Upper lobe of left lung (tissue), 6 donors: Measurements from ENCODE around the gene PNLIPRP2. TPM values are rescaled to one million over a fixed set of nuclear protein-coding genes. Genes with fewer than 3 reads are reported as not detected.
A peak's percentile ranks its signal among the peaks of the same experiment; 100 is the strongest.

ENCODE experiments used
- ATAC-seq, 2 donors: fragments of 200-7000 bp; cut with Tn5 transposase; one replicate each; pipeline ENCODE4 v1.9.1; 2022; ENCODE audit warnings: mild to moderate bottlenecking in 2 of 2, moderate library complexity in 2 of 2; ENCODE audit not compliant: low FRiP score in 2 of 2
- DNase-seq, 2 donors: peaks; one replicate each; pipeline ENCODE4 v3.0.0-alpha.2; 2019 to 2020
- H3K27ac ChIP-seq, 4 donors: fragments of 200-600 bp; sonication (generic); one replicate each; pipeline ENCODE4 v1.5.1; 2016 to 2019
- H3K27me3 ChIP-seq, 4 donors: fragments of 200-600 bp; sonication (generic); one replicate each; pipeline ENCODE4 v1.5.1; 2017 to 2019
- H3K36me3 ChIP-seq, 4 donors: fragments of 200-600 bp; sonication (generic); one replicate each; pipeline ENCODE4 v1.5.1; 2016 to 2019
- H3K4me1 ChIP-seq, 4 donors: fragments of 200-600 bp; sonication (generic); one replicate each; pipeline ENCODE4 v1.5.1; 2018 to 2019
- H3K4me3 ChIP-seq, 4 donors: fragments of 200-600 bp; sonication (generic); one replicate each; pipeline ENCODE4 v1.5.1; 2017 to 2019; ENCODE audit warnings: mild to moderate bottlenecking in 2 of 4, moderate library complexity in 1 of 4
- H3K9me3 ChIP-seq, 4 donors: fragments of 200-600 bp; sonication (generic); one replicate each; pipeline ENCODE4 v1.5.1; 2018 to 2019
- EP300 ChIP-seq, 4 donors: sonication (generic); formaldehyde crosslinking; IDR thresholded peaks; one replicate each; pipeline ENCODE4 v1.5.1; 2017; ENCODE audit warnings: antibody characterized with exemption in 4 of 4, control low read depth in 2 of 4
- POLR2A ChIP-seq, 4 donors: fragments of 450-650 bp; IDR thresholded peaks; one replicate each; pipeline ENCODE4 v1.5.1; 2016 to 2017; ENCODE audit warnings: antibody characterized with exemption in 4 of 4, mild to moderate bottlenecking in 2 of 4
- POLR2AphosphoS5 ChIP-seq, 2 donors: sonication (generic); formaldehyde crosslinking; IDR thresholded peaks; one replicate each; pipeline ENCODE4 v1.5.1; 2017; ENCODE audit warnings: antibody characterized with exemption in 2 of 2
- WGBS, 2 donors: methylation state at CpG; one replicate each; pipeline ENCODE4 v1.1.5; 2017 to 2018; 5-methylcytosine and 5-hydroxymethylcytosine counted together
- total RNA-seq, 6 donors: library from RNA; depleted of rRNA in 4 of 6; stranded (reverse); fragments of >200 nt in 4 of 6; gene quantifications; one replicate each; pipeline versions ENCODE4 v1.1.0 to v1.2.1, GENCODE V29; 2016 to 2021
- TF ChIP-seq, protein P1 (sequence below), 6 experiments: fragments of 450-650 bp in 4 of 6; fragments of 200-600 bp in 2 of 6; sonication (generic) in 2 of 6; IDR thresholded peaks; one replicate each; pipeline ENCODE4 v1.5.1; 2016 to 2019; ENCODE audit warnings: antibody characterized with exemption in 6 of 6
- donor health status: DM: no; HTN: no; CAD: no; lungs with moderate emphysema.
- donor health status: DM: no; HTN: yes; CAD: no; lungs with severe emphysema.

Gene PNLIPRP2
- total RNA-seq, 6 donors from 2014 or later: 0.49 to 0.88 TPM; not detected in 4

DNA sequence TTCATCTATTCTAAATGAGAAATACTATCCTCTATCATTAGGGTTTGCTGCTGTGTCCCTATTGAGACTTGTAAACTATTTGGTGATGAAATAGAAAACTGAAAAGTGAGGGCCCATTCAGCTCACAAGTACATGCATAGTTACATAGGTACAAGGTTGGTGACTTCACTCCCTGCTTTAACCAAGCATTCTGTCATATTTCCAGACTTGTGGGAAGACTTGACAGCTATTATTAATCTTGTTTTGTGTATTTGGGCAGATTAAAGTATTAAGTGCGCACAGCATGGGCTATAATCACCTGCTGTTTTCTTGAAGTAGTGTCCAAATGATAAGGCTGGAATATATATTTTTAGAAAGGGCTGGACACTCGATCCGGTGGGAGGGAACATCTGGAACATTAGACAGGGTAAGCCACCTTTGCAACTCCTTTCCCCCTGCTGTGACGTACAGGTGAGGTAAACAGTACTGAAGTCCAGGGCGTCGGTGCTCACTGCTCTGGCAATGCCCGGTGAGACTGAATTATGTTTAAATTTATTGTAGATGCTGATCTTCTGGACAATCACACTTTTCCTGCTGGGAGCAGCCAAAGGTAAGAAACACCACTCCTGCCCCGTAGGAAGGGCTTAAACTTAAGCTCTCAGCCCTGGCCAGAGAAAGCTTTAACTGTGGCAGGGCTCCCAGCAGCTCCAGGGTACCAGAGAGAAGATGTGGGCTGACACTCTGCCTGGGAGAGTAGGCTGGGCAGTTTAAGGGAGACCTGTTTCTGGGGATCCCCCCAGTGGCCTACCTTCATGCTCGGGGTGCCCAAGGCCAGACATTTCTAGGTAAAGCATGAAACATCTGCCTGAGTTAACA is 29.9 kb upstream of the PNLIPRP2 start, which contains the start of gene PNLIPRP1:
Gene PNLIPRP1, plus strand, starts transcription at position 370 of the 855 bp plus-strand sequence. Its CDS starts 171 bp downstream, at position 541.
- 58 to 67% methylated on average over 9 of the region's 9 CpGs for WGBS, 2 donors
- TF ChIP-seq EP300 (IDR thresholded peaks at IDR 0.05) (no peak), POLR2A (IDR thresholded peaks at IDR 0.05) (no peak), POLR2AphosphoS5 (IDR thresholded peaks at IDR 0.05) (no peak)
- Histone ChIP-seq H3K9me3 (no peaks in the 10 kb centered on the region), H3K27ac (no peak within 1 kb of the TSS), H3K4me3 (no peak within 1 kb of the TSS), H3K4me1 (peaks cover 0 to 6% (median 0%) of the 10 kb centered on the region in 4 donors), H3K27me3 (no peaks in the 10 kb centered on the region), H3K36me3 (no peaks in the 10 kb centered on the region)
- ATAC-seq: no peak
- DNase-seq: no peak

DNA sequence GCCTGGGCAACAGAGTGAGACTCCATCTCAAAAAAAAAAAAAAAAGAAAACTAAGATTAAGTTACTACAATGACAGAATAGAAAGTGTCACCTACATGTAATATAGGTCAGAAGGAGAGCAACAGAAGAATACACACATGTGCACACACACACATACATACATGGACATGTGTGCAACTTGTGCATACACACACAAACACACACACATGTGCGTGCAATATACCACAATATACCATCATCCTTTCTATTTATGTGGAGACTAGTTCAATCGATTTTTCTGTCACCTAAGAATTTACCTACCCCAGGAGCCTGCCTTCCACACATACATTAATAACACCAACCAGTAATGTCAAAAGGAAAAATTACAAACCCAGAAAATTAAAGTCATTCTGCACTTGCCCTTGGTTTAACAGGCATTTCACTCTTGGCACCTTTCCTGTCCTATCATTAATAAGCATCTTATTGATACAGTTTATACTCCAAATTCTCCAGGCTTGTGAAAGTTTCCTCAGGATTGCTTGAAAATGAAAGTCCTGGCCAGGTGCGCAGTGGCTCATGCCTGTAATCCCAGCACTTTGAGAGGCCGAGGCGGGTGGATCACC is 27.5 kb upstream of the PNLIPRP2 start:
- H3K9me3 ChIP-seq: no peaks in the 10 kb centered on the region
- WGBS, 2 donors: 88 to 91% methylated on average over 5 of the region's 5 CpGs
- ATAC-seq (no peak), DNase-seq (no peak)
- H3K27ac ChIP-seq: no peak overlapping the region
- peaks cover 0 to 6% (median 0%) of the 10 kb centered on the region in 4 donors for H3K4me1 ChIP-seq
- TF ChIP-seq, protein P1, sequence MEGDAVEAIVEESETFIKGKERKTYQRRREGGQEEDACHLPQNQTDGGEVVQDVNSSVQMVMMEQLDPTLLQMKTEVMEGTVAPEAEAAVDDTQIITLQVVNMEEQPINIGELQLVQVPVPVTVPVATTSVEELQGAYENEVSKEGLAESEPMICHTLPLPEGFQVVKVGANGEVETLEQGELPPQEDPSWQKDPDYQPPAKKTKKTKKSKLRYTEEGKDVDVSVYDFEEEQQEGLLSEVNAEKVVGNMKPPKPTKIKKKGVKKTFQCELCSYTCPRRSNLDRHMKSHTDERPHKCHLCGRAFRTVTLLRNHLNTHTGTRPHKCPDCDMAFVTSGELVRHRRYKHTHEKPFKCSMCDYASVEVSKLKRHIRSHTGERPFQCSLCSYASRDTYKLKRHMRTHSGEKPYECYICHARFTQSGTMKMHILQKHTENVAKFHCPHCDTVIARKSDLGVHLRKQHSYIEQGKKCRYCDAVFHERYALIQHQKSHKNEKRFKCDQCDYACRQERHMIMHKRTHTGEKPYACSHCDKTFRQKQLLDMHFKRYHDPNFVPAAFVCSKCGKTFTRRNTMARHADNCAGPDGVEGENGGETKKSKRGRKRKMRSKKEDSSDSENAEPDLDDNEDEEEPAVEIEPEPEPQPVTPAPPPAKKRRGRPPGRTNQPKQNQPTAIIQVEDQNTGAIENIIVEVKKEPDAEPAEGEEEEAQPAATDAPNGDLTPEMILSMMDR (IDR thresholded peaks at IDR 0.05): no peak
- TF ChIP-seq POLR2AphosphoS5 (IDR thresholded peaks at IDR 0.05): no peak
- H3K36me3 ChIP-seq: no peaks in the 10 kb centered on the region
- no peaks in the 10 kb centered on the region for H3K27me3 ChIP-seq
- no peak overlapping the region for H3K4me3 ChIP-seq

DNA sequence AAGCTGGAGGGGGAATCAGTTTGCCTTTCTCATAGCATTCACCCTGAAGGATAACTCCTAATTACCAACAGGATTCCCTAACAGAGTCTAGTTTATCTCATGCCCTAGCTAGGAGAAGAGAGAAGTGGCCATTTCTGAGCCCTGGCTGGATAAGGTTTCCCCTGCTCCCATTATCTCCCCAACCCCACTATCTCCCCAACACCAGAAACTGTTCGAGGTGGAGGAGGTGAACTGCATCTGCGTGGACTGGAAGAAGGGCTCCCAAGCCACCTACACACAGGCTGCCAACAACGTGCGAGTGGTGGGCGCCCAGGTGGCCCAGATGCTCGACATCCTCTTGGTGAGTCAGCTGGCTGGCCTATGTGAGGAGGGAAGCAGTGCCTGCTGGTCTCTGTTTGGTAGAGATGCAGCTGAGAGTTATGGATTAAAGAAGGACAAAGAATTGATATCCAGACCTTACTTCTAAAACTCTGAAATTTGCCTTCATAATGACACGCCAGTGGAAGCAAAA is 26.2 kb upstream of the PNLIPRP2 start:
- WGBS, 2 donors: 86 to 92% methylated on average over 5 to 7 of the region's 7 CpGs
- peaks cover 0 to 6% (median 0%) of the 10 kb centered on the region in 4 donors for H3K4me1 ChIP-seq
- no peaks in the 10 kb centered on the region for H3K9me3 ChIP-seq
- no peaks in the 10 kb centered on the region for H3K27me3 ChIP-seq
- ATAC-seq: no peak
- DNase-seq: peak in 1 of 2 donors; percentile 37
- H3K27ac ChIP-seq: no peak overlapping the region
- H3K36me3 ChIP-seq: no peaks in the 10 kb centered on the region
- H3K4me3 ChIP-seq: no peak overlapping the region
- no peak for TF ChIP-seq EP300 (IDR thresholded peaks at IDR 0.05)
- TF ChIP-seq POLR2AphosphoS5 (IDR thresholded peaks at IDR 0.05): no peak
- TF ChIP-seq, protein P1 (IDR thresholded peaks at IDR 0.05): no peak
- no peak for TF ChIP-seq POLR2A (IDR thresholded peaks at IDR 0.05)

DNA sequence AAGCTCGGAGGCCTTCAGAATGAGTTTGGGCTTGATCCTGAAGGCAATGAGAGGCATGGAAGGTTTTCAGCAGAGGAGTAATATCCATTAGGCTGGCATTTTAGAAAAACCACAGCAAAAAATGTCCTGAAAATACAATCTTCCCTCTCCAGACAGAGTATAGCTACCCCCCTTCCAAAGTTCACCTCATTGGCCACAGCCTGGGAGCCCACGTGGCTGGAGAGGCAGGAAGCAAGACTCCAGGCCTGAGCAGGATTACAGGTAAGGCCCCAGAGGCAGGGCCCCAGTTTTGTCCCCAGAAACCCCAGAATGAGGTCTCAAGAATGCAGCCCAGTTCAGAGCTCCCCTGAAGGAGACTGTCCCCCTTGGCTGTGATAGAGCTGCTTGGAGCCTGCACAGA is 24.7 kb upstream of the PNLIPRP2 start:
- Histone ChIP-seq H3K9me3 (no peaks in the 10 kb centered on the region), H3K4me1 (no peaks in the 10 kb centered on the region), H3K36me3 (no peaks in the 10 kb centered on the region), H3K27ac (no peak overlapping the region), H3K27me3 (no peaks in the 10 kb centered on the region), H3K4me3 (no peak overlapping the region)
- TF ChIP-seq POLR2A (IDR thresholded peaks at IDR 0.05): no peak
- TF ChIP-seq, protein P1 (IDR thresholded peaks at IDR 0.05): no peak
- ATAC-seq: no peak
- WGBS, 2 donors: 77 to 79% methylated on average over 2 of the region's 2 CpGs
- DNase-seq: no peak

DNA sequence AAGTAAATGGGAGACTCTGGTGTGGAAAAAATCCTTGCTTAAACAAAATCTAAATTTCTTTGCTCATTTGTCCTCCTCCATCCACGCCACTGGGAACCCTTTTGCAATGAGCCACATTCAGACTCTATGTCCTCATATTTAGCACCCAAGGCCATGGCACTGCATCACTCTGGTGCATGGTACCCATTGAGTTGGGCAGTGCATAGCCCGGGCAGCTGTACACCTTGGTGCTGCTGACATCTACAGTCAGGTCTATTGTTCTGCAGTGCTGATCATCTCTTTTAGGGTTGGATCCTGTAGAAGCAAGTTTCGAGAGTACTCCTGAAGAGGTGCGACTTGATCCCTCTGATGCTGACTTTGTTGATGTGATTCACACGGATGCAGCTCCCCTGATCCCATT is 23.2 kb upstream of the PNLIPRP2 start:
- H3K4me3 ChIP-seq: no peak overlapping the region
- H3K27ac ChIP-seq: no peak overlapping the region
- no peaks in the 10 kb centered on the region for H3K4me1 ChIP-seq
- WGBS, 2 donors: 62 to 78% methylated on average over 4 to 5 of the region's 5 CpGs
- DNase-seq (no peak), ATAC-seq (no peak)
- no peaks in the 10 kb centered on the region for H3K27me3 ChIP-seq
- no peak for TF ChIP-seq EP300 (IDR thresholded peaks at IDR 0.05)
- TF ChIP-seq POLR2AphosphoS5 (IDR thresholded peaks at IDR 0.05): no peak
- TF ChIP-seq, protein P1 (IDR thresholded peaks at IDR 0.05): no peak
- no peak for TF ChIP-seq POLR2A (IDR thresholded peaks at IDR 0.05)
- H3K9me3 ChIP-seq: no peaks in the 10 kb centered on the region
- H3K36me3 ChIP-seq: no peaks in the 10 kb centered on the region
